HG03135 (cell line): ENCODE results near the gene ZNF521.

Source experiments
- ATAC-seq: cut with Tn5 transposase; IDR thresholded peaks from one replicate; pipeline ENCODE4 v1.9.1; 2021; ENCODE audit warnings: mild to moderate bottlenecking, moderate library complexity; ENCODE audit not compliant: unreplicated experiment

ZNF521 gene

GRCh38 chr18:25089470-25089869, 262.5 kb downstream of the ZNF521 start:
- no peak for ATAC-seq

GRCh38 chr18:25086876-25087275, 265.1 kb downstream of the ZNF521 start:
- no peak for ATAC-seq

GRCh38 chr18:25081001-25081400, 271.0 kb downstream of the ZNF521 start:
- ATAC-seq: no peak

- ATAC-seq: no peak
These were observed 271.8 kb downstream of the ZNF521 start for GRCh38 chr18:25080211-25080610.

GRCh38 chr18:25077944-25078723, 273.8 kb downstream of the ZNF521 start:
- ATAC-seq: no peak

GRCh38 chr18:25077038-25077943, 274.7 kb downstream of the ZNF521 start:
- ATAC-seq: no peak

GRCh38 chr18:25075783-25076182, 276.2 kb downstream of the ZNF521 start:
- ATAC-seq: no peak

GRCh38 chr18:25075331-25075730, 276.6 kb downstream of the ZNF521 start:
- no peak for ATAC-seq

GRCh38 chr18:25074925-25075324, 277.0 kb downstream of the ZNF521 start:
- no peak for ATAC-seq

GRCh38 chr18:25072205-25072604, 279.8 kb downstream of the ZNF521 start:
- ATAC-seq: no peak

GRCh38 chr18:25067275-25068025, 284.5 kb downstream of the ZNF521 start:
- ATAC-seq: no peak

GRCh38 chr18:25066516-25066915, 285.4 kb downstream of the ZNF521 start:
- no peak for ATAC-seq

GRCh38 chr18:25062720-25063119, 289.2 kb downstream of the ZNF521 start:
- ATAC-seq: no peak

- no peak for ATAC-seq
These were observed 290.6 kb downstream of the ZNF521 start for GRCh38 chr18:25061395-25061794.

- ATAC-seq: no peak
These were observed 293.4 kb downstream of the ZNF521 start for GRCh38 chr18:25058521-25058920.

GRCh38 chr18:25057491-25058050, 294.4 kb downstream of the ZNF521 start:
- ATAC-seq: no peak

- no peak for ATAC-seq
These were observed 295.5 kb downstream of the ZNF521 start for GRCh38 chr18:25056429-25056828.

- ATAC-seq: no peak
These were observed 296.9 kb downstream of the ZNF521 start for GRCh38 chr18:25055076-25055475.

GRCh38 chr18:25053466-25053865, 298.5 kb downstream of the ZNF521 start:
- ATAC-seq: no peak

- no peak for ATAC-seq
These were observed 299.4 kb downstream of the ZNF521 start for GRCh38 chr18:25052511-25052921.

- no peak for ATAC-seq
These were observed 301.4 kb downstream of the ZNF521 start for GRCh38 chr18:25050605-25051004.
